Endothelial cell of umbilical vein (primary cell): Measurements from ENCODE around the gene TPK1. TPM values are rescaled to one million over a fixed set of nuclear protein-coding genes. Genes with fewer than 3 reads are reported as not detected.

ENCODE experiments used
- BruUV-seq: library from RNA; stranded (reverse); fragments of 400-500 nt; replicated peaks from 2 replicates; lab custom pipeline; 2021; lab: Mats Ljungman, UMichigan
- CTCF ChIA-PET: fragments of 300-600, 350-600 bp; sonication (Branson Sonifier 250); formaldehyde crosslinking; loops from one replicate; lab custom pipeline; 2021; ENCODE audit warnings: antibody characterized with exemption, inconsistent platforms; lab: Charles Lee
- POLR2A ChIA-PET: fragments of 300-600, 350-600 bp; sonication (Branson Sonifier 250); formaldehyde crosslinking; loops from one replicate; lab custom pipeline; 2021; ENCODE audit warnings: antibody characterized with exemption, inconsistent platforms; lab: Charles Lee
- DNase-seq: peaks from one replicate; pipeline ENCODE4 v3.0.0-alpha.2; 2011; ENCODE audit warnings: low read depth, low spot score
- FAIRE-seq: peaks from 2 replicates; lab custom pipeline; 2011; peaks lifted over from hg19 to GRCh38; lab: Jason Lieb, UNC
- H2AFZ ChIP-seq: 2 replicates; pipeline ENCODE4 v1.6.0; 2012; ENCODE audit warnings: low read depth, low read length, control low read depth, inconsistent platforms
- H3K27ac ChIP-seq: 2 replicates; pipeline ENCODE4 v1.5.1; 2011; ENCODE audit warnings: low read depth, mild to moderate bottlenecking, control low read depth, low read length, moderate library complexity; ENCODE audit not compliant: insufficient read depth
- H3K27me3 ChIP-seq, 2 experiments: 2 replicates each; pipeline versions ENCODE4 v1.6.0 to v1.6.1; 2011; ENCODE audit warnings: low read length in 2 of 2, mixed read lengths in 1 of 2; ENCODE audit not compliant: control insufficient read depth in 2 of 2, insufficient read depth in 2 of 2
- H3K36me3 ChIP-seq, 2 experiments: 2 replicates in 1 of 2; 3 replicates in 1 of 2; pipeline ENCODE4 v1.5.1; 2011; ENCODE audit warnings: low read length in 2 of 2, mild to moderate bottlenecking in 1 of 2, moderate library complexity in 1 of 2; ENCODE audit not compliant: control insufficient read depth in 2 of 2, insufficient read depth in 2 of 2; ENCODE audit errors: extremely low read depth in 1 of 2
- H3K4me1 ChIP-seq: 3 replicates; pipeline ENCODE4 v1.5.1; 2011; ENCODE audit warnings: mild to moderate bottlenecking, low read length; ENCODE audit not compliant: control insufficient read depth, insufficient read depth; ENCODE audit errors: extremely low read depth
- H3K4me2 ChIP-seq: 2 replicates; pipeline ENCODE4 v1.6.1; 2011; ENCODE audit warnings: low read length, control low read depth, mixed read lengths; ENCODE audit not compliant: insufficient read depth
- H3K4me3 ChIP-seq, 3 experiments: fragments of 200-600 bp in 1 of 3; sonication (generic), shearing (Covaris generic) in 1 of 3; replicated peaks in 1 of 3; 2 replicates each; pipeline ENCODE4 v1.5.1; 2011 to 2016; ENCODE audit warnings: control low read depth in 3 of 3, low read length in 3 of 3, mild to moderate bottlenecking in 2 of 3, inconsistent platforms in 1 of 3, low read depth in 1 of 3, moderate library complexity in 1 of 3; ENCODE audit not compliant: insufficient read depth in 1 of 3
- H3K79me2 ChIP-seq: 2 replicates; pipeline ENCODE4 v1.6.0; 2012; ENCODE audit warnings: low read length, inconsistent platforms; ENCODE audit not compliant: control insufficient read depth, insufficient read depth
- H3K9ac ChIP-seq: replicated peaks from 2 replicates; pipeline ENCODE3; 2011; ENCODE audit warnings: low read length, control low read depth; ENCODE audit not compliant: insufficient read depth; ENCODE audit errors: extremely low read depth
- H3K9me1 ChIP-seq: replicated peaks from 3 replicates; pipeline ENCODE4 v1.6.0; 2011; ENCODE audit warnings: mild to moderate bottlenecking, low read length; ENCODE audit not compliant: control insufficient read depth, insufficient read depth; ENCODE audit errors: extremely low read depth
- H3K9me3 ChIP-seq: replicated peaks from 2 replicates; pipeline ENCODE4 v1.5.1; 2012; ENCODE audit warnings: low read length, inconsistent platforms; ENCODE audit not compliant: control insufficient read depth, insufficient read depth
- H4K20me1 ChIP-seq: replicated peaks from 2 replicates; pipeline ENCODE3; 2011; ENCODE audit warnings: mild to moderate bottlenecking, low read length; ENCODE audit not compliant: control insufficient read depth, insufficient read depth; ENCODE audit errors: extremely low read depth
- EZH2 ChIP-seq: IDR thresholded peaks from 2 replicates; pipeline ENCODE4 v1.6.1; 2012; ENCODE audit warnings: borderline replicate concordance, low read depth, mild to moderate bottlenecking, moderate library complexity, low read length, inconsistent platforms; ENCODE audit not compliant: severe bottlenecking
- FOS ChIP-seq: IDR thresholded peaks from 2 replicates; pipeline ENCODE4 v1.6.1; 2011; ENCODE audit warnings: mild to moderate bottlenecking, low read length, moderate library complexity, borderline replicate concordance; ENCODE audit not compliant: insufficient read depth
- GATA2 ChIP-seq: IDR thresholded peaks from 2 replicates; pipeline ENCODE4 v1.7.0; 2011; ENCODE audit warnings: low read depth, mild to moderate bottlenecking, moderate library complexity, mixed read lengths, low read length; ENCODE audit not compliant: insufficient read length, insufficient read depth
- JUN ChIP-seq: IDR thresholded peaks from 2 replicates; pipeline ENCODE4 v1.6.1; 2011; ENCODE audit warnings: borderline replicate concordance, low read depth; ENCODE audit not compliant: insufficient read length, insufficient read depth
- MYC ChIP-seq: IDR thresholded peaks from one replicate; pipeline ENCODE4 v1.6.1; 2011; ENCODE audit warnings: mild to moderate bottlenecking, low read depth, low read length
- POLR2A ChIP-seq: IDR thresholded peaks from 2 replicates; pipeline ENCODE4 v1.6.1; 2012; ENCODE audit warnings: low read depth, mild to moderate bottlenecking, control low read depth, low read length
- POLR2AphosphoS5 ChIP-seq: IDR thresholded peaks from 2 replicates; pipeline ENCODE4 v1.6.1; 2012; ENCODE audit warnings: low read depth, mild to moderate bottlenecking, control low read depth, low read length, moderate library complexity; ENCODE audit not compliant: insufficient read depth
- dilution Hi-C: fragments of 300-500 bp; cut with MboI; formaldehyde crosslinking; loops from one replicate; pipeline ENCODE4 v1.15.0; 2019; ENCODE audit warnings: low sequenced_read_pairs; ENCODE audit not compliant: extremely low pct_ligation_motif_present
- intact Hi-C: fragments of 100-400 bp; cut with micrococcal nuclease; formaldehyde crosslinking; loops from one replicate; pipeline ENCODE4 v1.10.0; 2022
- polyA plus RNA-seq, 4 experiments: library from polyadenylated mRNA; depleted of rRNA in 3 of 4; stranded (reverse) in 3 of 4; unstranded in 1 of 4; fragments of >200 nt; gene quantifications; 2 replicates each; pipeline versions ENCODE4 v1.2.1 to v1.2.3, GENCODE V29; 2011 to 2012; ENCODE audit warnings: missing spikeins in 1 of 4
- total RNA-seq: library from RNA; stranded (reverse); gene quantifications from 2 replicates; pipeline ENCODE4 v1.2.3, GENCODE V29; 2021
- TF ChIP-seq, protein P1 (sequence below): IDR thresholded peaks from 2 replicates; pipeline ENCODE4 v1.6.1; 2011; ENCODE audit not compliant: insufficient read depth, insufficient read length
- TF ChIP-seq, protein P2 (sequence below), 2 donors: IDR thresholded peaks; 1 replicate in 1 of 2; 2 replicates in 1 of 2; pipeline ENCODE4 v1.5.1; 2011; ENCODE audit warnings: low read length in 2 of 2, mild to moderate bottlenecking in 2 of 2, moderate library complexity in 2 of 2, control low read depth in 1 of 2, inconsistent platforms in 1 of 2, low read depth in 1 of 2; ENCODE audit not compliant: insufficient read depth in 1 of 2; ENCODE audit errors: extremely low read depth in 1 of 2

Gene TPK1
- total and polyA plus RNA-seq, 2 donors (not counting 3 experiments of a cell fraction or from before 2014, with no cell fraction given), result 7.5 to 9.3 TPM

DNA sequence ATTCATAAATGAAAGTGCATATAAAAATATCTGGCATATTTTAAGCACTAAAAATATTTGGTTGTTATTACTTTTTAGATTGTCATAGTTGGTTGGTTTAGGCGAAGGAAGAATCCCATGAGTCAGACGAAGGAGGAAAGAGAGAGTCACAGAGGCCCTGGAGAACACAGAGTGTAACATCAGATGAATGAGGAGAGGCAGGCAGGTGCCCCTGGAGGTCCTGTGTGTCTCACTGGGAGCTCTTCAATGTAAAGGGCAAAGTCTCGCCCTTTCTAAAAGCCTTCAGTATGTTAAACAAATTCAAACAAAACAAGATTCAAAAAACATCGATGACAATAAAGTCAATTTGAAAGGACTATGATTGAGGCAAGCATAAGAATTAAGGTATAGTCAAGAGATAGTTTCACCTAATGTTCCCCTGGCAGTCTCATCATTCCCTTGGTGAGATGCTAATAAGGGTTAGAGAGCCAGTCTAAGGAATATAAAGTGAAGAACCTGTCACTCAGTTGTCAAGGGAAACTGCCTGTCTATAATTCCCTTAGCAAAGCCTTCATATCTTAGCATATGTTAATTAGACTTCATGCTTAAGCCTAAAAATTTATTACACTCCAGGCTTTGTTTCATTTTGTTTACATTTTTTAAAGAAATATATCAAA, 194.3 kb downstream of the TPK1 start:
- H3K4me1 ChIP-seq, result no peaks in the 10 kb centered on the region
- dilution Hi-C loops, result no loop called here
- H3K9me3 ChIP-seq, result no peaks in the 10 kb centered on the region
- no peaks in the 10 kb centered on the region for H3K9me1 ChIP-seq
- H4K20me1 ChIP-seq, result no peaks in the 10 kb centered on the region
- intact Hi-C loops, result loop anchor here (1.0 kb wide), 1 partner anchor 45 kb away; no protein-coding TSS in a partner anchor
- H3K4me2 ChIP-seq, result no peak overlapping the region
- H2AFZ ChIP-seq, result no peak overlapping the region
- no peaks in the 10 kb centered on the region for H3K79me2 ChIP-seq
- no peak for DNase-seq
- H3K9ac ChIP-seq, result no peak overlapping the region
- POLR2A ChIA-PET, result no interaction called here
- CTCF ChIA-PET, result interaction anchor here (1.3 kb wide), 1 partner anchor 10 kb away, joined by 3 read pairs; no protein-coding TSS in a partner anchor
- no peak for TF ChIP-seq POLR2AphosphoS5
- TF ChIP-seq JUN, result no peak
- no peak for TF ChIP-seq POLR2A
- TF ChIP-seq, protein P1, sequence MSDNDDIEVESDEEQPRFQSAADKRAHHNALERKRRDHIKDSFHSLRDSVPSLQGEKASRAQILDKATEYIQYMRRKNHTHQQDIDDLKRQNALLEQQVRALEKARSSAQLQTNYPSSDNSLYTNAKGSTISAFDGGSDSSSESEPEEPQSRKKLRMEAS, result no peak
- TF ChIP-seq GATA2, result no peak
- TF ChIP-seq, protein P2, sequence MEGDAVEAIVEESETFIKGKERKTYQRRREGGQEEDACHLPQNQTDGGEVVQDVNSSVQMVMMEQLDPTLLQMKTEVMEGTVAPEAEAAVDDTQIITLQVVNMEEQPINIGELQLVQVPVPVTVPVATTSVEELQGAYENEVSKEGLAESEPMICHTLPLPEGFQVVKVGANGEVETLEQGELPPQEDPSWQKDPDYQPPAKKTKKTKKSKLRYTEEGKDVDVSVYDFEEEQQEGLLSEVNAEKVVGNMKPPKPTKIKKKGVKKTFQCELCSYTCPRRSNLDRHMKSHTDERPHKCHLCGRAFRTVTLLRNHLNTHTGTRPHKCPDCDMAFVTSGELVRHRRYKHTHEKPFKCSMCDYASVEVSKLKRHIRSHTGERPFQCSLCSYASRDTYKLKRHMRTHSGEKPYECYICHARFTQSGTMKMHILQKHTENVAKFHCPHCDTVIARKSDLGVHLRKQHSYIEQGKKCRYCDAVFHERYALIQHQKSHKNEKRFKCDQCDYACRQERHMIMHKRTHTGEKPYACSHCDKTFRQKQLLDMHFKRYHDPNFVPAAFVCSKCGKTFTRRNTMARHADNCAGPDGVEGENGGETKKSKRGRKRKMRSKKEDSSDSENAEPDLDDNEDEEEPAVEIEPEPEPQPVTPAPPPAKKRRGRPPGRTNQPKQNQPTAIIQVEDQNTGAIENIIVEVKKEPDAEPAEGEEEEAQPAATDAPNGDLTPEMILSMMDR (IDR thresholded peaks at IDR 0.05; ENCODE audit: extremely low read depth in 1 of 2, insufficient read depth in 1 of 2, low read depth in 1 of 2, low read length in 2 of 2), result no peak
- no peak for TF ChIP-seq EZH2
- no peak for TF ChIP-seq MYC
- no peak for TF ChIP-seq FOS
- H3K4me3 ChIP-seq, result no peak overlapping the region
- BruUV-seq, result no TSS peak
- no peak for FAIRE-seq
- H3K27ac ChIP-seq, result no peak overlapping the region
- no peaks in the 10 kb centered on the region for H3K36me3 ChIP-seq
- H3K27me3 ChIP-seq, result no peaks in the 10 kb centered on the region
